ENCODE results near the gene GMCL2.

GMCL2 gene

DNA sequence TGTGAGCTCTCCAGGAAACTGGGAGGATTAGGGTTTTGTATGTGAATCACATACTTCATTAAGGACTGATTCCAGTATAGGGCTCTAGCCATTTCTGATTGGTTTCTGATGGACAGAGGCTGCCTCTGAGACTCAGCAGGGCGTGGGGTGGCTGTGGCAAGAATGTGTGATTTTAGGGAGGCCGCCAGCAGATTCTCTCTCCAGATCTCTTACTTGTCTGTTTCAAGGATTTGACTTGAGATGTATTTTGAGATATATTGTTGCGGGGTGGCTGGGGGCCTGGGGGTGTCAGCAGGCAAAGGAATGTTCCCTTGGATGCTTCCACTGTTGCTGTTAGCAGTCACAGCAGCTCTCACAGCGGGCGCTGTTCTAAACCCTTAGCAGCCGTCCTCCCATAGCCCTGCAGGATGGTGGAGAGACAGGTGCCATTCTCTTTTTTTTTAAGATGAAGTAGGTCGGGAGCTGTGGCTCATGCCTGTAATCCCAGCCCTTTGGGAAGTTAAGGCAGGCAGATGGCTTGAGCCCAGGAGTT is 9.2 kb upstream of the GMCL2 start:
- TF ChIP-seq ZNF362 (tag by site-specific recombination; IDR thresholded peaks at IDR 0.05), result no peak
- TF ChIP-seq ZIC2 (tag by site-specific recombination; IDR thresholded peaks at IDR 0.05), result peak; percentile 22; the same call in 1 of the 2 replicates
- ChIA-PET CTCF (interaction anchor here (0.5 to 1.2 kb wide), 3 partner anchors 12 to 39 kb away, joined by 3 to 4 read pairs (median 3); no protein-coding TSS in a partner anchor), POLR2A (interaction anchor here (1.4 kb wide), 1 partner anchor 8 kb away, joined by 5 read pairs; the partner anchor contains the start of gene HNRNPAB)
- H3K4me3 ChIP-seq (ENCODE audit: low read depth, low read length), result no peak overlapping the region
- H3K36me3 ChIP-seq (ENCODE audit: control insufficient read depth in 2 of 2, insufficient read depth in 1 of 2, low read length in 2 of 2), result no peaks in the 10 kb centered on the region
- no peaks in the 10 kb centered on the region for H3K4me1 ChIP-seq (ENCODE audit: control insufficient read depth, insufficient read depth, low read length)
- H3K9me3 ChIP-seq (ENCODE audit: control insufficient read depth, insufficient read depth, low read depth, low read length), result no peaks in the 10 kb centered on the region
- H3K27ac ChIP-seq (ENCODE audit: extremely low read depth, low read depth, low read length), result no peak overlapping the region

GRCh38 chr5:178194026-178194425 is 6.9 kb upstream of the GMCL2 start:
- H3K4me1 ChIP-seq (ENCODE audit: control insufficient read depth, insufficient read depth, low read length), result no peaks in the 10 kb centered on the region
- CTCF ChIA-PET, result no interaction called here
- POLR2A ChIA-PET, result no interaction called here

GRCh38 chr5:178193251-178193809 is 6.2 kb upstream of the GMCL2 start:
- no peaks in the 10 kb centered on the region for H3K9me3 ChIP-seq (ENCODE audit: control insufficient read depth, insufficient read depth, low read depth, low read length)
- CTCF ChIA-PET, result no interaction called here
- TF ChIP-seq ZNF621 (tag by site-specific recombination; IDR thresholded peaks at IDR 0.05), result no peak
- no peak for TF ChIP-seq ZNF398 (tag by site-specific recombination; IDR thresholded peaks at IDR 0.05)
- no peak for TF ChIP-seq BCL6B (tag by site-specific recombination; IDR thresholded peaks at IDR 0.05)
- no peak for TF ChIP-seq ZFP69B (tag by site-specific recombination; IDR thresholded peaks at IDR 0.05)
- no peak for TF ChIP-seq SETDB1 (IDR thresholded peaks at IDR 0.05; ENCODE audit: insufficient read length, low read length)
- TF ChIP-seq ZNF350 (tag by site-specific recombination; IDR thresholded peaks at IDR 0.05), result no peak
- TF ChIP-seq ZSCAN30 (tag by site-specific recombination; IDR thresholded peaks at IDR 0.05), result no peak
- no peak for TF ChIP-seq REPIN1 (tag by site-specific recombination; IDR thresholded peaks at IDR 0.05; ENCODE audit: low read depth)
- TF ChIP-seq ZNF449 (tag by site-specific recombination; IDR thresholded peaks at IDR 0.05), result no peak
- TF ChIP-seq ZNF37A (tag by site-specific recombination; IDR thresholded peaks at IDR 0.05), result no peak
- no peak for TF ChIP-seq ZNF335 (tag by site-specific recombination; conservative IDR thresholded peaks at IDR 0.05)
- no peak for TF ChIP-seq KLF10 (tag by site-specific recombination; IDR thresholded peaks at IDR 0.05)
- TF ChIP-seq ZNF24 (tag by site-specific recombination; IDR thresholded peaks at IDR 0.05), result no peak
- no peak for TF ChIP-seq ZNF548 (tag by site-specific recombination; IDR thresholded peaks at IDR 0.05)
- no peak for TF ChIP-seq TCF7L2 (IDR thresholded peaks at IDR 0.05; ENCODE audit: borderline replicate concordance, low read depth, low read length)
- no peak for TF ChIP-seq SP2 (tag by site-specific recombination; IDR thresholded peaks at IDR 0.05)
- H3K4me3 ChIP-seq (ENCODE audit: low read depth, low read length), result no peak overlapping the region
- no peaks in the 10 kb centered on the region for H3K4me1 ChIP-seq (ENCODE audit: control insufficient read depth, insufficient read depth, low read length)
- POLR2A ChIA-PET, result interaction anchor here (2.0 kb wide), 1 partner anchor 11 kb away, joined by 6 read pairs; the partner anchor contains the start of gene HNRNPAB
- H3K36me3 ChIP-seq (ENCODE audit: control insufficient read depth in 2 of 2, insufficient read depth in 1 of 2, low read length in 2 of 2), result no peaks in the 10 kb centered on the region
- no peak overlapping the region for H3K27ac ChIP-seq (ENCODE audit: extremely low read depth, low read depth, low read length)

More at GRCh38 chr5:178194026-178194425, 6.9 kb upstream of the GMCL2 start:
- Histone ChIP-seq H3K36me3 (ENCODE audit: control insufficient read depth in 2 of 2, insufficient read depth in 1 of 2, low read length in 2 of 2) (no peaks in the 10 kb centered on the region), H3K4me3 (ENCODE audit: low read depth, low read length) (no peak overlapping the region), H3K9me3 (ENCODE audit: control insufficient read depth, insufficient read depth, low read depth, low read length) (no peaks in the 10 kb centered on the region), H3K27ac (ENCODE audit: extremely low read depth, low read depth, low read length) (no peak overlapping the region)
- TF ChIP-seq ZIC2 (tag by site-specific recombination; IDR thresholded peaks at IDR 0.05) (peak; percentile 83), ZNF366 (tag by site-specific recombination; conservative IDR thresholded peaks at IDR 0.05) (no peak)
